NCI-H446 (cell line): Measurements from ENCODE around the gene DCUN1D3.
"Not testable (repeated sequence)": the region's sequence is repeated elsewhere in the genome, so short reads cannot be mapped to it uniquely, and the experiment has no call there.

Experiments used
- DNase-seq, 2 experiments: peaks; one replicate each; lab custom pipeline; 2025; lab: John Stamatoyannopoulos, UW

Gene DCUN1D3

GRCh38 chr16:20887207-20887606 is 13.0 kb downstream of the DCUN1D3 start:
- DNase-seq, result no peak

- DNase-seq, result no peak
These were observed 13.8 kb downstream of the DCUN1D3 start for GRCh38 chr16:20886320-20886719.

- no peak for DNase-seq
These were observed 16.0 kb downstream of the DCUN1D3 start for GRCh38 chr16:20884240-20884556.

- no peak for DNase-seq
These were observed 16.5 kb downstream of the DCUN1D3 start for GRCh38 chr16:20883554-20884239.

- DNase-seq, result no peak
These were observed 18.7 kb downstream of the DCUN1D3 start for GRCh38 chr16:20881503-20881878.

- DNase-seq, result no peak
These were observed 19.2 kb downstream of the DCUN1D3 start for GRCh38 chr16:20880867-20881502.

GRCh38 chr16:20879175-20880040 is 20.8 kb downstream of the DCUN1D3 start:
- no peak for DNase-seq

- DNase-seq, result no peak
These were observed 21.4 kb downstream of the DCUN1D3 start for GRCh38 chr16:20878682-20879147.

GRCh38 chr16:20875355-20875650 is 24.9 kb downstream of the DCUN1D3 start:
- DNase-seq, result no peak

- DNase-seq, result no peak
These were observed 26.0 kb downstream of the DCUN1D3 start for GRCh38 chr16:20874088-20874581.

- no peak for DNase-seq
These were observed 26.8 kb downstream of the DCUN1D3 start for GRCh38 chr16:20873331-20873730.

GRCh38 chr16:20871941-20872815 is 28.0 kb downstream of the DCUN1D3 start:
- no peak for DNase-seq

- DNase-seq, result no peak
These were observed 28.9 kb downstream of the DCUN1D3 start for GRCh38 chr16:20871258-20871657.

- peak in 1 of 2 experiments; percentile 25 for DNase-seq
These were observed 29.9 kb downstream of the DCUN1D3 start for GRCh38 chr16:20870122-20870820.

GRCh38 chr16:20868890-20869289 is 31.3 kb downstream of the DCUN1D3 start:
- peak in 1 of 2 experiments; percentile 49 for DNase-seq

- no peak for DNase-seq
These were observed 32.6 kb downstream of the DCUN1D3 start for GRCh38 chr16:20867585-20867984.

- DNase-seq, result no peak
These were observed 33.4 kb downstream of the DCUN1D3 start for GRCh38 chr16:20866801-20867200.

GRCh38 chr16:20866145-20866772 is 33.9 kb downstream of the DCUN1D3 start:
- peak in 1 of 2 experiments; percentile 49 for DNase-seq

GRCh38 chr16:20865420-20866131 is 34.6 kb downstream of the DCUN1D3 start:
- DNase-seq, result no peak

- DNase-seq, result not testable (repeated sequence)
These were observed 35.8 kb downstream of the DCUN1D3 start for GRCh38 chr16:20864376-20864775.
